A549 treated with CpdA at 1 μM for 4 hours (cell line): Measurements from ENCODE around the gene ABCE1. TPM values are rescaled to one million over a fixed set of nuclear protein-coding genes. Genes with fewer than 3 reads are reported as not detected.

Source experiments
- total RNA-seq: library from RNA; stranded (reverse); fragments of 200-300 nt; extraction: Qiagen RNA extraction; gene quantifications from 5 replicates; pipeline ENCODE4 v1.2.3, GENCODE V29; 2022; ENCODE audit warnings: low read depth

Gene ABCE1
- 61.5 to 112 TPM (median 69.4 TPM) in 5 replicates for total RNA-seq

GRCh38 chr4:145097821-145098674, at the start of gene ABCE1, which contains the start of gene ANAPC10:
Gene ABCE1 (plus strand): TSS chr4:145098311. CDS start chr4:145104413, 6,102 bp downstream.
Gene ANAPC10 (minus strand): TSS chr4:145098196. CDS start chr4:145096099, 2,097 bp downstream.

Other genes with a start within 250 kb of the ABCE1 start
- 11.2 to 20.5 TPM (median 13.6 TPM) in 5 replicates for gene ANAPC10, start 115 bp upstream of the ABCE1 start, total RNA-seq
- gene OTUD4, start 82.3 kb downstream of the ABCE1 start, total RNA-seq, result 14.2 to 19.5 TPM (median 17.0 TPM) in 5 replicates